ENCODE measurements around the gene HP1BP3.

- TF ChIP-seq CTCF (IDR thresholded peaks at IDR 0.05): peak; percentile 44
- TF ChIP-seq EZH2 (IDR thresholded peaks at IDR 0.05): no peak
- TF ChIP-seq EZH2phosphoT487 (IDR thresholded peaks at IDR 0.05): no peak
These were observed 54.3 kb downstream of the HP1BP3 start, which contains the start of gene SH2D5 for GRCh38 chr1:20732588-20733359.
